GM12878 (cell line): ENCODE data around the gene TCEA2. TPM values are rescaled to one million over a fixed set of nuclear protein-coding genes. Genes with fewer than 3 reads are reported as not detected.

Experiments
- ATAC-seq: fragments of 200-7000 bp; cut with Tn5 transposase; 3 replicates; pipeline ENCODE4 v1.9.1; 2020; ENCODE audit warnings: mild to moderate bottlenecking, moderate library complexity
- BruUV-seq: library from RNA; stranded (reverse); fragments of 400-500 nt; replicated peaks from 2 replicates; lab custom pipeline; 2021; lab: Mats Ljungman, UMichigan
- CTCF ChIA-PET: fragments of 300-600 bp; sonication (Branson Sonifier 250); formaldehyde crosslinking; extraction: SDS; loops from one replicate; lab custom pipeline; 2021; ENCODE audit warnings: inconsistent platforms; lab: Yijun Ruan, JAX
- POLR2A ChIA-PET: fragments of 350-600 bp; formaldehyde crosslinking; extraction: SDS; loops from one replicate; lab custom pipeline; 2021; ENCODE audit warnings: inconsistent platforms; lab: Charles Lee
- RAD21 ChIA-PET: fragments of 300-600 bp; sonication (Branson Sonifier 250); formaldehyde crosslinking; loops from one replicate; lab custom pipeline; 2023; ENCODE audit warnings: antibody characterized with exemption; ENCODE audit not compliant: unreplicated experiment; lab: Charles Lee
- SMC1A ChIA-PET: fragments of 300-600 bp; sonication (Branson Sonifier 250); formaldehyde crosslinking; loops from one replicate; lab custom pipeline; 2023; ENCODE audit not compliant: unreplicated experiment, uncharacterized antibody; lab: Charles Lee
- DNase-seq: peaks from one replicate; pipeline ENCODE4 v3.0.0-alpha.2; 2011; ENCODE audit warnings: low read depth, low spot score
- FAIRE-seq: peaks from 3 replicates; lab custom pipeline; 2011; peaks lifted over from hg19 to GRCh38; lab: Jason Lieb, UNC
- H2AFZ ChIP-seq: 2 replicates; pipeline ENCODE4 v1.6.0; 2011; ENCODE audit warnings: low read depth, low read length, control low read depth; ENCODE audit not compliant: control insufficient read depth
- H3K27ac ChIP-seq: 2 replicates; pipeline ENCODE4 v1.5.1; 2011; ENCODE audit warnings: control low read depth; ENCODE audit not compliant: control insufficient read depth, insufficient read depth
- H3K27me3 ChIP-seq, 2 experiments: replicated peaks in 1 of 2; 2 replicates each; pipeline versions ENCODE4 v1.6.0 to v1.6.1; 2011; ENCODE audit warnings: low read length in 1 of 2; ENCODE audit not compliant: control insufficient read depth in 2 of 2, insufficient read depth in 2 of 2
- H3K36me3 ChIP-seq, 2 experiments: 2 replicates each; pipeline ENCODE4 v1.5.1; 2011; ENCODE audit warnings: low read length in 1 of 2; ENCODE audit not compliant: control insufficient read depth in 2 of 2, insufficient read depth in 2 of 2
- H3K4me1 ChIP-seq: 2 replicates; pipeline ENCODE4 v1.6.1; 2011; ENCODE audit warnings: mild to moderate bottlenecking, low read length, moderate library complexity, mixed read lengths; ENCODE audit not compliant: control insufficient read depth, insufficient read depth
- H3K4me2 ChIP-seq: 2 replicates; pipeline ENCODE4 v1.6.0; 2011; ENCODE audit warnings: control low read depth; ENCODE audit not compliant: control insufficient read depth, insufficient read depth
- H3K4me3 ChIP-seq: fragments of 200-600 bp; sonication (generic); 2 replicates; pipeline ENCODE4 v1.5.1; 2016
- H3K79me2 ChIP-seq: 2 replicates; pipeline ENCODE4 v1.6.0; 2011; ENCODE audit warnings: low read length; ENCODE audit not compliant: control insufficient read depth, insufficient read depth
- H3K9ac ChIP-seq: 2 replicates; pipeline ENCODE4 v1.8.0; 2011; ENCODE audit warnings: low read length, control low read depth, mixed read lengths; ENCODE audit not compliant: control insufficient read depth, insufficient read depth
- H3K9me3 ChIP-seq: replicated peaks from 3 replicates; pipeline ENCODE4 v1.5.1; 2011; ENCODE audit warnings: mild to moderate bottlenecking, low read length; ENCODE audit not compliant: control insufficient read depth, insufficient read depth
- H4K20me1 ChIP-seq: 2 replicates; pipeline ENCODE4 v1.6.0; 2011; ENCODE audit not compliant: control insufficient read depth, insufficient read depth
- MTA2 ChIP-seq: fragments of 450-650 bp; IDR thresholded peaks from 2 replicates; pipeline ENCODE4 v1.6.1; 2016; ENCODE audit warnings: low read depth, mild to moderate bottlenecking, moderate library complexity
- POLR2AphosphoS2 ChIP-seq: IDR thresholded peaks from 2 replicates; pipeline ENCODE4 v1.6.1; 2011; ENCODE audit warnings: low read depth, mild to moderate bottlenecking, low read length, improper control_type of control experiment, moderate library complexity
- TCF7 ChIP-seq: IDR thresholded peaks from 2 replicates; pipeline ENCODE4 v1.6.1; 2014; ENCODE audit warnings: antibody characterized with exemption, borderline replicate concordance
- ZNF207 ChIP-seq: fragments of 450-650 bp; IDR thresholded peaks from 2 replicates; pipeline ENCODE4 v1.6.1; 2014; ENCODE audit warnings: antibody characterized with exemption, mild to moderate bottlenecking, borderline replicate concordance
- WGBS: methylation state at CpG from one replicate; pipeline ENCODE4 v1.1.6; 2016; ENCODE audit warnings: low lambda C conversion rate; ENCODE audit not compliant: insufficient replicate concordance, insufficient coverage; ENCODE audit errors: missing lambda C conversion rate; 5-methylcytosine and 5-hydroxymethylcytosine counted together
- in situ Hi-C: fragments of 300-500 bp; cut with MboI; formaldehyde crosslinking; loops from 9 replicates; pipeline ENCODE4 v1.14.3; 2018; ENCODE audit warnings: mixed read lengths
- intact Hi-C: fragments of 100-400 bp; cut with micrococcal nuclease; formaldehyde crosslinking; loops from one replicate; pipeline ENCODE4 v1.14.2; 2022; ENCODE audit not compliant: unreplicated experiment
- polyA plus RNA-seq, 11 experiments: library from polyadenylated mRNA; depleted of rRNA in 4 of 11; unstranded in 6 of 11; stranded (reverse) in 5 of 11; fragments of >200 nt; fragmentation: Nextera tagmentation in 4 of 11; fragmentation: Illumina TruSeq in 1 of 11; extraction: Ambion mirVana in 4 of 11; extraction: Trizol in 1 of 11; gene quantifications; 1 replicate in 1 of 11; 2 replicates in 10 of 11; pipeline versions ENCODE4 v1.2.1 to v1.2.3, GENCODE V29; 2011 to 2016; ENCODE audit warnings: inconsistent platforms in 2 of 11, missing spikeins in 2 of 11, low read depth in 1 of 11
- total RNA-seq, 4 experiments: library from RNA; depleted of rRNA in 3 of 4; stranded (reverse); fragments of >200 nt in 3 of 4; fragmentation: Illumina TruSeq in 1 of 4; extraction: Trizol in 1 of 4; gene quantifications; 2 replicates each; pipeline versions ENCODE4 v1.2.1 to v1.2.3, GENCODE V29; 2013 to 2021
- TF ChIP-seq, protein P1 (sequence below): fragments of 450-650 bp; IDR thresholded peaks from 2 replicates; pipeline ENCODE4 v1.6.1; 2018; ENCODE audit warnings: borderline replicate concordance, mild to moderate bottlenecking; ENCODE audit not compliant: partially characterized antibody
- TF ChIP-seq, protein P2 (sequence below): fragments of 450-650 bp; IDR thresholded peaks from 2 replicates; pipeline ENCODE4 v1.6.1; 2016; ENCODE audit warnings: mild to moderate bottlenecking

TCEA2 gene
- total and polyA plus RNA-seq, 10 of the 15 experiments (the other 5 are each of a cell fraction or from before 2014, with no cell fraction given), result 3.4 to 42.5 (median 13.3) TPM

DNA sequence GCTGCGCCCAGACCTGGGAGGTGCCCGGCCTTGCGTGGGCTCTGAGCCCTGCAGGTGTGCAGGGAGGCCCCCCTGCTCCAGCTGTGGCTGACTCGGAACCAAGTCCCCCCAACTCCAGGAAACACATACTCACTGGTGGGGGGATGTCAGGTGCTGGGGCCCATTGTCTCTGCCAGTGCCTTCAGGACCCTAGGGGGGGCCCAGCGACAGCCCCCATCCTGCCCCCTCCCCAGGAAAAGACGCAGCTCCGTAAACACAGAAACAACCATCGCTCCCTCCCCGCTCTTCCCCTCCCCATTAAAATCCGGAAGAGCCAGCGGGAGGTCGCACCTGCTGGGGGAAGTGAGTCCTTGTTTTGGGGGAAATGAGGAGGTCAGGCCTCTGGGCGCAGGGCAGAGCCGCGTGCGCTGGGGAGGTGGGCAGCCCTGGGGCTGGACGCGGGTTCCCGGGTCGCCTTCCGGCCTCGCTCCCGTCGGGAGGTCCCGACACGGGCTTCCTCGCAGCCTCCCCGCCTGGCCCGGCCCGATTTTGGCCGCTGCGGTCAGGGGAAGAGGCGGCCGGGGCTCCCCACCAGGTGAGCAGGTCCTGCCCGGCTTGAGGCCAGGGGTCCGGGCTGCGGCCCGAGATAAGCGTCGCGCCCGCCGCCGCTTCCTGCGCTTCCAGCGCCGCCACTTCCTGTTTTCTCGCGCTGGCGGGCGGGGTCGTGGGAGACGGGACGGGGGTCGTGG lies 20.8 kb upstream of the TCEA2 start (continued):
- TF ChIP-seq, protein P1, sequence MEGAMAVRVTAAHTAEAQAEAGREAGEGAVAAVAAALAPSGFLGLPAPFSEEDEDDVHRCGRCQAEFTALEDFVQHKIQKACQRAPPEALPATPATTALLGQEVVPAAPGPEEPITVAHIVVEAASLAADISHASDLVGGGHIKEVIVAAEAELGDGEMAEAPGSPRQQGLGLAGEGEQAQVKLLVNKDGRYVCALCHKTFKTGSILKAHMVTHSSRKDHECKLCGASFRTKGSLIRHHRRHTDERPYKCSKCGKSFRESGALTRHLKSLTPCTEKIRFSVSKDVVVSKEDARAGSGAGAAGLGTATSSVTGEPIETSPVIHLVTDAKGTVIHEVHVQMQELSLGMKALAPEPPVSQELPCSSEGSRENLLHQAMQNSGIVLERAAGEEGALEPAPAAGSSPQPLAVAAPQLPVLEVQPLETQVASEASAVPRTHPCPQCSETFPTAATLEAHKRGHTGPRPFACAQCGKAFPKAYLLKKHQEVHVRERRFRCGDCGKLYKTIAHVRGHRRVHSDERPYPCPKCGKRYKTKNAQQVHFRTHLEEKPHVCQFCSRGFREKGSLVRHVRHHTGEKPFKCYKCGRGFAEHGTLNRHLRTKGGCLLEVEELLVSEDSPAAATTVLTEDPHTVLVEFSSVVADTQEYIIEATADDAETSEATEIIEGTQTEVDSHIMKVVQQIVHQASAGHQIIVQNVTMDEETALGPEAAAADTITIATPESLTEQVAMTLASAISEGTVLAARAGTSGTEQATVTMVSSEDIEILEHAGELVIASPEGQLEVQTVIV, result peak; percentile 18
- TF ChIP-seq ZNF207 (no peak), TCF7 (no peak), MTA2 (0 out of 2 replicates have a peak, but pooled peaks have one; percentile 21)

DNA sequence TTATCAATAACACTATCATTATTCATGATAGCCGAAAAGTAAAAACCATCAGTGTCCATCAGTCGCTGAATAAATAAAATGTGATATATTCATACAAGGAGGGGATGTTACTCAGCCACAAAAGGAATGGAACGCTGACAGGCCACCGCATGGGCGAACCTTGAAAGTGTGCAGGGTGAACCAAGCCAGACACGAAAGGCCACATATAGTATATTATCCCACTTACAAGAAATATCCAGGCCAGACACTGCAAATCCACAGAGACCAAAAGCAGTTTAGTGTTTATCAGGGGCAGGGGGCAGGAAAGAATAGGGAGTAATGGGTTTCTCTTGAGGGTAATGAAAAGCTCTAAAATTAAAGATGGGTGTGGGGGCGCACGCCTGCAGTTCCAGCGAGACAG lies 19.2 kb upstream of the TCEA2 start:
- Histone ChIP-seq H3K4me1 (peaks cover 14% of the 10 kb centered on the region), H3K9me3 (no peaks in the 10 kb centered on the region), H3K4me3 (no peak overlapping the region), H4K20me1 (no peaks in the 10 kb centered on the region), H3K4me2 (no peak overlapping the region)
- SMC1A ChIA-PET, result no interaction called here
- POLR2A ChIA-PET, result no interaction called here
- RAD21 ChIA-PET, result interaction anchor here (2.0 to 2.1 kb wide), 2 partner anchors 10 to 77 kb away, joined by 5 to 8 read pairs; no protein-coding TSS in a partner anchor
- WGBS, result 68% methylated on average over 9 of the region's 9 CpGs
- DNase-seq, result no peak
- in situ Hi-C loops, result no loop called here
- TF ChIP-seq, protein P2, sequence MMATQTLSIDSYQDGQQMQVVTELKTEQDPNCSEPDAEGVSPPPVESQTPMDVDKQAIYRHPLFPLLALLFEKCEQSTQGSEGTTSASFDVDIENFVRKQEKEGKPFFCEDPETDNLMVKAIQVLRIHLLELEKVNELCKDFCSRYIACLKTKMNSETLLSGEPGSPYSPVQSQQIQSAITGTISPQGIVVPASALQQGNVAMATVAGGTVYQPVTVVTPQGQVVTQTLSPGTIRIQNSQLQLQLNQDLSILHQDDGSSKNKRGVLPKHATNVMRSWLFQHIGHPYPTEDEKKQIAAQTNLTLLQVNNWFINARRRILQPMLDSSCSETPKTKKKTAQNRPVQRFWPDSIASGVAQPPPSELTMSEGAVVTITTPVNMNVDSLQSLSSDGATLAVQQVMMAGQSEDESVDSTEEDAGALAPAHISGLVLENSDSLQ, result no peak
- TF ChIP-seq POLR2AphosphoS2, result peak; percentile 53; the same call in 1 of the 2 replicates
- TF ChIP-seq, all 136 proteins: peak for 1
- intact Hi-C loops, result no loop called here
- CTCF ChIA-PET, result interaction anchor here (9.1 kb wide), 1 partner anchor 13 kb away, joined by 108 read pairs; no protein-coding TSS in a partner anchor
- peaks cover 1 to 5% of the 10 kb centered on the region in 2 experiments; a peak in 3 of 4 replicates for H3K27me3 ChIP-seq
- H3K36me3 ChIP-seq, result no peaks in the 10 kb centered on the region
- no peaks in the 10 kb centered on the region for H3K79me2 ChIP-seq
- H3K27ac ChIP-seq, result no peak overlapping the region
- no peak overlapping the region for H3K9ac ChIP-seq
- ATAC-seq (no peak), FAIRE-seq (no peak)
- BruUV-seq, result no TSS peak
- H2AFZ ChIP-seq, result no peak overlapping the region
